ENCODE measurements around the gene PI4KA.
"Not testable (repeated sequence)": the region's sequence is repeated elsewhere in the genome, so short reads cannot be mapped to it uniquely, and the experiment has no call there.

The PI4KA gene

DNA sequence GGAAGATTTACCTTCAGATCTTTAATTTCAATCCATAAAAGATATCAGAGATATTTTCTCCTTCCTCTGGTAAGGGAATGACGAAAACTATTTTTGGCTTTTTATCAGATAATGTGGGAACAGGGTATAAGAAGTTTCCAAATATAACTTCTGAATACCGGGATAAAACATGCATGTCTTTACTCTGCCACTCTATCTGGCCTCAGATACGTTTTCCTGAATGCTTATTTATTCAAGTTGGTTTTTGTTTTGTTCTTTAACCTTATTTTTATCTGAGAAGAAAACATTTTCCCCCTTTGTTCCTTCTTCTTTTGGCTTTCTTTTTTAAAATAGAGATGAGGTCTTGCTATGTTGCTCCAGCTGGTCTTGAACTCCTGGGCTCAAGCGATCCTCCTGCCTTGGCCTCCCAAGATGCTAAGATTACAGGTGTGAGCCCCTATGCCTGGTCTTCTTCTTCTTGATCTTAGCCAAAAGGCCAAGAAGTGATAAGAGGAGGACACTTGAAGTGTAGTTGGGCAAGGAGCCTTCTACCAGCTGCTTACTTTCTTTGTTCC, 83.2 kb downstream of the PI4KA start:
- no peak for DNase-seq (ENCODE audit: low read depth)

DNA sequence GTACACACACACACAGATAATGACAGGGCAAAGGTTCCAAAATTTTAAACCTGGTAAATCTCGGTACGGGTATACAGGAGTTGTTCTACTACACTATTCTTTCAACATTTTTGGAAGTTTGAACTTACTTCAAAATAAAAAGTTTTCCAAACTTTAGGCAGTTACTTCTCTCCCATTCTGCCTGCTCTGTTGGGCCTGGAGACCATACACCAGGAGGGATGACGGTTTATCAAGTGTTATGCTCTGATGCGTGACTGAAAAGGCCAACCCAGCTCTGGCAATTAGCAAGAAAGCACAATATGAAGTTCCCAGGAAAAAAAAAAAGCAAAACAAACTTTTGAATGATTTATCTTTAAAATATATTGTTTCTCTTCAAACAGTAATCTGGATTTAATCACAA, 83.7 kb downstream of the PI4KA start:
- no peak for DNase-seq (ENCODE audit: low read depth)

DNA sequence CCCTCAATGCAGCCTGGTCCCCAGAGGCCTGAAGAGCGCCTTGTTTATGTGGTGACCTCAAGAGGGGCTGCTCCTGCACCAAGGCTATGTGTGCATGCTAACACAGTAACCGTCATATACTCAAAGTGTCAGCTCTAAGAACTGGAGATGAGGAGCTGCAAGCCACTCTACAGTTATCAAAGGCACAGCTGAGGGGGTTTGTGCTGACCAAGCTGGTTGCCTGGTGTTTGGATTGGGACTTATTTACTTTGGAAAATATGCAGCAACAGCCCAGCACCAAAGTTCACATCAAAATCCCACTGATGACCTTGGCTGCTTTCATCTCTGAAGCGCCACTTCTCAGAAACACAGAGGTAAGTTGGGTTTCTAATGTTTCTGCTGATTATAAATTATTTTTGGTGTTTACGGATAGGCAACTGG, 84.8 kb downstream of the PI4KA start, which contains the start of gene SERPIND1:
TSS of gene SERPIND1 (plus strand) at position 321 of the 420 bp plus-strand sequence. CDS start 5,200 bp downstream, outside the sequence.
- DNase-seq (ENCODE audit: low read depth), result no peak

DNA sequence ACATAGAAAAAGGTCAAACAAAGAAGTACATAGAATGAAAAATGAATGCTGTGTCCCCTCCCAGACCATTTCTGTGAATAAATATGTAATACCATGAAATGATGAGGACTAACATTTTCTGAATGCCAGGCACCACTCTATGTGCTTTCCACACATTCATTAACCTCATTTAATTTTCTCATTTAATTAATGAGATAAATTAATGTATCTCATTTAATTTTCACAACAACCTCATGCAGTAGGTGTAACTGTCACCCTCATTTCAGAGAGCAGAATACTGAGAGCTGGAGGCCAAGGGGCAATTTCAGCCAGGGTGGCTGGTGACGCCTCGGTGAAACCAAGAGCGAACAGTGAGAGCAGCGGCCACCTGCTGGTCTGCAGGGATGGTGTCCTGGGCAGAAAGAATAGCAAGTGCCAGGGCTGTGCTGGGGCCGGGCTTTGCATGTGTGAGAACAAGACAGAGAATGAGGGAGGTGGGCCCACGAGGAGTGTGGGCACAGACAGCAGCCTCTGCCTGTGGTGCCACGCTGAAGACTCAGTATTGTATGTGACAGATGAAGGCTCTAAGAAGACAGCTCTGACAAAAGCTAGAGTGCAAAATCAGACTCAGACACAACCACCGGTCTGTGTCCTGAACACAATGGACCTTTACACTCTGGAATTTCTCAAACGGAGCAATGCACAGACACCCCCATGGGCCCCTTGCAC, 86.5 kb downstream of the PI4KA start:
- no peak for DNase-seq (ENCODE audit: low read depth)

DNA sequence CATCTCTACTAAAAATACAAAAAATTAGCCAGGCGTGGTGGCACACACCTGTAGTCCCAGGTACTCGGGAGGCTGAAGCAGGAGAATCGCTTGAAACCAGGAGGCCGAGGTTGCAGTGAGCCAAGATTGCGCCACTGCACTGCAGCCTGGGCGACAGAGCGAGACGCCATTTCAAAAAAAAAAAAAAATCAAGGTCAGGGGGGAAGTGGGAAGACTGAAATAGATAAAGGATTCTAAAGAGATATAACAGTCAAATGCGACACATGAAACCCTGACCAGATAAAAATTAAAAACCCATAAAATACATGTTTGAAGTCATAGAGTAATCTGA, 89.2 kb downstream of the PI4KA start:
- not testable (repeated sequence) for DNase-seq (ENCODE audit: low read depth)

DNA sequence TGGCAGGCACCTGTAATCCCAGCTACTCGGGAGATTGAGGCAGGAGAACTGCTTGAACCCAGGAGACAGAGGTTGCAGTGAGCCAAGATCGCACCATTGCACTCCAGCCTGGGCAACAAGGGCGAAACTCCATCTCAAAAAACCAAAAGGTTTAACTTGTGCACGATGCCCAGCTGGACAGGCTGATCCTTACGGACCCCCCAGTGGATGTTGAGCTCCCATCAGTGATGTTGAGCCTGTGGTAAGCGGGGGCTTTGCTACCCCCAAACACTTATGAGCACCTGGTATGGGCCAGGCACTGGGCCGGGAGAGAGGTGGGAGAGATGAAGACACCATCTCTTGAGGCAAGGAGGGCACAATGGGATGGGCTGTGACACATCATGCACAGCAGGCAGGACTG, 92.1 kb downstream of the PI4KA start:
- no peak for DNase-seq (ENCODE audit: low read depth)

DNA sequence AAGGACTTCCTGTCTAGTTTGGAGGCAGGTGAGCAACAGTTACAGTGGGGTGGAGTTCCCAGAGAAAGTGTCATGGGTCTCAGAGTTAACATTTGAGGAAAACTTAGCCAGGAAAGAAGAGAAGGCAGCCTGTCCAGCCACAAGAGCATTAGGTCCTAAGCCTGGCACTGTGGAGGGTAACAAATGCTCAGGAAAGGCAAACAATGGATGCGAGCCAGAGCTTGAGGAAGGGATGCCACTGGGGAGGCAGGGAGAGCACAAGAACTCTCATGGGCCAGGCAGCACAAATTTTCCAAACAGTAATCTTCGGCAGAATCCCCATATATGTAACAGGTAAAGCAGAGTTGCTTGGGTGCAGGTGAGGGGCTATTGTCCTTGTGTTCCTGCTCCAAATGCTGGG, 92.7 kb downstream of the PI4KA start:
- no peak for DNase-seq (ENCODE audit: low read depth)

DNA sequence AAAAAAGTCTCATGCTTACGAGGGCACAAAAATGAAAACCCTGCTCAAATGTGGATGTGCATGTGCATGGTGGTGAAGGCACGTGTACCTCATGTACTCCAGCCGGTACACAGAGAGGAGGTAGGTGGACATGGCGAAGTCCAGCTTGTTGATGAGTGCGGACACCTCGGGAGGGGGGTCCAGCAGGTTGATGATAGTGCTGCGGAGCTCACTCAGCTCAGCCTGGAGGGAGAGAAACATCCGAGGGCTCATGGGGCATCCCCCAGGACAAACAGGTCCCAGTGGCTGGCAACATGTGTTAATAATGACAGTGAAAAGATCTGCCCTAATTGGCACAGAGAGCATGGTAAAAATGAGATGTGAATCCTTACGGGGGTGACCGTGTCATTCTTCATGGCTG, 93.9 kb downstream of the PI4KA start:
- DNase-seq (ENCODE audit: low read depth), result no peak

DNA sequence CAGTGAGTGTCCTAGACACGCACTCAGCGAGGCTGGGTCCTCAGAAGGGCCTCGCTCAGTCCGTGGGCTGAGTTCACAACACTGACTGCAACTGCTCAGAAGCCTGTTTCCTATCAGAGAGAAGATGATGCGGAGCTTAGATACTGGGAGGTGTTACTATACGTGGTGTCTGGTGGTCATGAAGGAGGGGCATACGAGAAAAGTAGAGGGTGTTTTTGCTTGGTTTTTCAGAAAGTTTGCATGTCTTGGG, 94.2 kb downstream of the PI4KA start:
- DNase-seq (ENCODE audit: low read depth), result no peak

DNA sequence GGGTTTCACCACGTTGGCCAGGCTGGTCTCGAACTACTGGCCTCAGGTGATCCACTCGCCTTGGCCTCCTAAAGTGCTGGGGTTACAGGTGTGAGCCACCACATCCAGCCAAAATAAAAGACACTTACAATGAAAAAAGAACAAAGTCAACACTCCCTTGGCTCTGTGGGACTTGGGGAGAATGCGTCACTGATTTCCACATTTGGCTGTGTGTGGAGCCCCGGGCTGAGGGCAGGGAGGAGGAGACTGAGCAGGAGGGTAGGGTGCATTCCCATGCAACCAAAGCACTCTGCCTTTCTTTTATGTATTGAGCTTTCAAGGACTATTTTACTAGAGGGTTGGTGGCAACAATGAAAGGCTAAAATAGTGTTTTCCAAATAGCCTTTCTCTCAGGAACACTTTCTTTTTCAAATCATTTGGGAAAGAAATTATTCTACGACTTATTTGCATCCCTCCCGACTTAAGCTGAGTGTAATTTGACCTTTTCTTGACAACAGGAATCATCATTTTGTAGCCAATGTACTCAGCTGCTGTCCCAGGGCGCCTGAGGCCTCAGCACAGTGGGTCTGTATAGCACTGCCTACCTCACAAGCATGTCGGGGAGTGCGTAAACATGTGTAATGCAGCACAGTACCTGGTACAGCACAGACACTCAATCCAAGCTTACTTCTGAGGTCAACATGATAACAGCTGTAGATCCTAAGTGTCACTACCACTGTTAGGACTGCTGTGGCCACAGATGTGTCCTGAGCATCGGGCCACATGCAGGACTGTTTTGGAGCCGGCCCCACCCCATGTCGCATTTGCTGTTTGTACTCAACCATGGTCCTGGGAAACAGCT, 94.8 kb downstream of the PI4KA start:
- no peak for DNase-seq (ENCODE audit: low read depth)

DNA sequence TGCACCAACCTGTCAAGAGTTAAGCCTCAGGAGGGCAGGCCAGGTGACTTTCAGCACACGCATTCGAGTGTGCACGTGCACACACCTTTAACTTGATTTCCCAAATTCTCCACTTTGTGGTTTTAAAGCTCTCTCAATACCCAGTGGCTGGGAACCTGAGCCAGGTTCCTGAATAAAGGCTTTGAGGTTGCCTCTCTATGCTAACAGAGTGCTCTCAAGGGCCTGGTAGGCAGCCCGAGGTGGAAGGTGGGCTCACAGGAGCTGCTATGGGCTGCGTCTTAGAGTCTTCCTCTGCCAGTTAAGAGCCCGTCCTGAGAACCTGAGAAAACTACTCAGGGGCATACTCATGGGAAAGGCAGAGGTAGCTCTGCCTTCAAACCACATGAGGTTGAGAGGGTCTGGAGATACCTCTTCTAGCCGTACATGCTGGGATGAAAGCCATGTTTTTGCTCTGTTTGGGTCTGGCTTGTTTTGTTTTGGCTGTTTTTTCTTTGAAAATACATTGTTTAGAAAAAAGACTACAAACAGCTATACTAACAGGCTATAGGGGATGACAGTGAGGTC, 96.3 kb downstream of the PI4KA start:
- no peak for DNase-seq (ENCODE audit: low read depth)

DNA sequence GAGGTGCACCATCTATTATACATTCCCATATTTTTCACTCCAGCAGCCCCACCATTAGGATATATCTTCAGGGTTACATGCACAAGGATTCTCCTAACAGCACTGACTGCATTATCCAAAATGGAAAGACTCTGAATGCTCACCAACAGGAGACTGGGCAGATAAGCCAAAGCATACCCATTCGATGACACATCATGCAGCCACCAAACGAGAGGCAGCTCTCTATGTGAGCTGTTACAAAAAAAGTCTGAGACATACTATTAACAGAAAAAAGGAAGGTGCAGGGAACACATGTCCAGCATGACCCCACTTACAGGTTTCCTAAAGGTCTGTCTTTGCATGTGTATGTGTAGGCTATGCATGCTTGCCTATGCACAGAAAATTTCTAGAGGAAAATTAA, 97.1 kb downstream of the PI4KA start:
- DNase-seq (ENCODE audit: low read depth), result no peak

DNA sequence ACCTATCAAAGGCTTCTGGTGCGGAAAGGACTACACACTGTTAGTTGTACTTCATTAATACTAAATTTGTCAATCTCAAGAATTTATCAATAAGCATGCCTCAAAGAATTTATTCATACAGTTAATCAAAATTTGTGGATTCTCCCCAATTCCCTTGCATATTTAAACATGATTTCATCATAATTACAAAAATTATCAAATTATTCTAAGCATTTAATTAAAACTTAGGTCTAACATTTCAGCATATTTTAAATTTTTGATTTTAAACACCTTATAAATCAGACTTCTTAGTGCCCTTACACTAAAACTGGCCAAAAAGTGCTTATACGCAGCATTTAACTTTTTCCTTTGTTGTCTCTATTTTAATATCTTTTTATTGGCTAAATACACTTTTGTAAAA, 98.5 kb downstream of the PI4KA start:
- DNase-seq (ENCODE audit: low read depth), result no peak

DNA sequence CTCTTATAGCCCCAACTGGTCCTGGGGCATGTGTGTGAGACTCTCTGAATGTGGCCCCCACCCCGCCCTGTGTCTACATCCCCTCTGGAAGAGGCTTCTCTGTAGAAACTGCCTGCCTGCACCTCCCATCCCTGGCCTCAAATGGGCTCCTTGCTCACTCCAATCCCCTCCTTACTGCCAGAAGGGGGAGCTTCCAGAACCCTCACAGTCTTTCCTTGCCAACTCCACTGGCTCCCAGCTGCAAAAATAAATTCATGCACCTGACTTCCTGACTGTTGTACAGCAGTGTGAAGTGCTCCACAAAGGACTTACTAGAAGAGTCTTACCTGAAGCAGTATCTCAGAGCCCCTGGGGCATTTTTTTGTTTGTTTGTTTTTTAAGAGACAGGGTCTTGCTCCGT, 99.9 kb downstream of the PI4KA start:
- DNase-seq (ENCODE audit: low read depth), result no peak

DNA sequence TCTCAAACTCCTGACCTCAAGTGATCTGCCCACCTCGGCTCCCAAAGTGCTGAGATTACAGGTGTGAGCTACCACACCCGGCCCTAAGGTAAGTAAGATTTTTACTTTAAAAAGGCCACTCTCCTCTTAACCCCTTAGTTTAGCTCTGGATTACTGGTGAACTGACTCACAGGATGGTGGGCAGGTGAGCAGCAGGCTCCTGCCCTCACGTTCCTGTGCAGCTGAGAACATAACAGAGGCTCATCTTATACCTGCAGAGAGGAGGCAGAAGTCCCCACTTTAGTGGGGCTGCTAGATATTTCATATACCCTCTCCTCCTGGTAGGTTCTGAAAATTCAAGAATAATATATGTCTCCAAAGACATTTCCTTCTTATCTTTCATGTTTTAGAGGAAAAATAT, 101.8 kb downstream of the PI4KA start:
- DNase-seq (ENCODE audit: low read depth), result no peak

DNA sequence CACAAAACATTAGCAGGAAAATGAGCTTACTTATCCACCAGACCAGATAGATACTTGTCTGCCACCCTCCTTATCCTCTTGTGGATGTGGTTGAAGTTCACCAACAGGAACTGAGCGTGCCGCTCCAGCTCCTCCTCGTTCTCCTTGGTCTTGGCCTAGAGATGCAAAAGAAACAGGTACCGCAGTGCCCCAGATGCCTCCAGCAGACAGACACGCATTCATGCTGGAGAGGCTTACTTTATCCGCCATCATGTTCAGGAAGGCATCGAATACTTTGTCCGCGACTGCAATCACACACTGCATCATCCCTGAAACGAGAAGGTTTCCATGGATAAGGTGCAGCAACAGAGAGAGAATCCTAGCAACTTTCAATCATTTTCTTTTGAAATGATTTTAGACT, 105.7 kb downstream of the PI4KA start:
- DNase-seq (ENCODE audit: low read depth), result no peak

DNA sequence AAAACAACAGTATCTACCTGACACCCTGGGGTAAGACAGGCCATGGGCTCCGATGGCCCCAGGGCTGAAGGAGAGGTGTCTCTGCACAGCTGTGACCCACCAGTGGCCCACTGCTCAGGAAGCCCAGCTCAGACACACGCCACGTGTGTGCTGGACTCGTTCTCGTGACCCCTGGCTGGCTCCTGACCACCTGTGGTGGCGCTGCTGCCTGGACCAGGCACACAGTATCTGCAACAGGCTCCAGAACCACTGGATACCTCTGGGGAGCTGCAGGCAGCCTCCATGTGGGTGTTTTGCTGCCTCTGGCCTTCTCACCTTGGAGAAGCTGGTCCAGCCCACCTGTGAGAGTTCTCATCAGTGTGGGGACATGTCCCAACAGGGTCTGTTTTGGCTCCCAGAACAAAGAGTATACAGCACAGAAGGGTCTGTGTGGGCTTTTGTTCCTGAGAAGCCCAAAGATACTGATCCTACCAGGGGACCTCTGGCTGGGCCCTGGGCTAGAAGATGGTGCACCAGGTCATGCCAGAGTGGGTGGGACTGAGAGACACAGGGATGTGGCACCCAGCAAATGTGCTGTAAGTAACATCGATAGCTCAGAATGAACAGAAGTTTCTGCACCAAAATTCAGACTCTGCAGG, 106.4 kb downstream of the PI4KA start:
- no peak for DNase-seq (ENCODE audit: low read depth)

DNA sequence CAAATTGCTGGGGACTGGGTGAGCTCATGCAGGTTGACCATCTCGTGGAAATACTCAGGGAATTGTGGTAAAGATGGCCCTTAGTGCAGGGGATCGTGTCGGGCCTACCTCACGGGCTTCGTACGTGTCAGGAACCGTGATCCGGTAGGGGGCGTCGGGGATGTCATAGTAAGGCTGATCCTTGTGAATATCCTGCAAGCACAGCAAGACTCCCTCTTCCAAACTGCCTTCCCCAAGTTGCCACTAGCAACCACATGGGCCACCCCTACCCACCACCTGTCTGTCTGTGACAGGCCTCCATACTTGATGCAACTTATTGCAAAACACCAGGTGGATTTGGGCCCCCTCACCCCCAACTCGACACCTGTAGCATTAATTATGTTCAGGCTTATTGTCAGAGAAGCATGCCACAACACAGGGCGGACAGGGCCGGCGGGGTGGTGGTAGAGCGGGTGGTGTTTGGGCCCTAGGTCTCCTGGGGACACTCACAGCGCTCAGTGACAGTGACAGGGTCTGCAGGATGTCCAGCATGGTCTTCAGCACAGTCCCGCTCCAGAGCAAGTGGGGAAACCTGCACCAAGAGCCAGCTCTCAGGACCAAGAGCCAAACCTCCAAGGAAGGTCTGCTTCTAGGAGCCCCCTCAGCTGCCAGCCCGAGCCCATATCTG, 107.3 kb downstream of the PI4KA start:
- DNase-seq (ENCODE audit: low read depth), result no peak

DNA sequence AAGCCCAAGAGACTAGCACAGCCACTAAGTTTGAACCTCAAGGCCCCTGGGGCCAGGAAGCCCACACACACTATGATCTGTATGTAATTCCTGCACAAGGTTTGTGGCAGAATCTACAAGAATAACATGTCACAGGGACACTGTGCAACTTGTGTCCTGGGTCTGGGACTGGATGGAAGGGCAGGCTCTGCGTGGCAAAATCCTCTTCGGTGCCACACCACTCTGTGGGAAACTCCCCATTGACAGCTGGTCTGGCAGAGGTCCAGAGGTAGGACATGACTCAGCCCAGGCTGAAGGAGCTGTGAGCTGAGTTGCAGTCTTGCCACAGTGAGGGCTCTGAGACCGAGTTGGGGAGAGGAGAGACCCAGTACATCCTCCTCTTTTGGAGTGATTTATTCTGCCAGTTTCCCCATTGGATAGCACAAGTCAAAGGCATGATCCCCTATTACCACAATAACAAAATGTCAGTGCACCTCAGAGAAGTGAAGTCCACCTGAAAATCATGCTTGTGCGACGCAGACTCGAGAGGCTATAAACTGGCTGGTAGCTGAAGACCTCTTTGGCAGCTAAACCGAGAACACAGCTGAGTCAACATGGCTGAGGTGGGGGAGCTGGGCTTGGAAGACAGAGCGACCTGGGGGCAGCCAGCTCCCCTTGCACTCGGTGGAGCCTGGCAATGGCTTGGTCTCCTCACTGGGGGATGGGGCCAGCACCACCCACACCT, 108.0 kb downstream of the PI4KA start:
- DNase-seq (ENCODE audit: low read depth), result no peak

DNA sequence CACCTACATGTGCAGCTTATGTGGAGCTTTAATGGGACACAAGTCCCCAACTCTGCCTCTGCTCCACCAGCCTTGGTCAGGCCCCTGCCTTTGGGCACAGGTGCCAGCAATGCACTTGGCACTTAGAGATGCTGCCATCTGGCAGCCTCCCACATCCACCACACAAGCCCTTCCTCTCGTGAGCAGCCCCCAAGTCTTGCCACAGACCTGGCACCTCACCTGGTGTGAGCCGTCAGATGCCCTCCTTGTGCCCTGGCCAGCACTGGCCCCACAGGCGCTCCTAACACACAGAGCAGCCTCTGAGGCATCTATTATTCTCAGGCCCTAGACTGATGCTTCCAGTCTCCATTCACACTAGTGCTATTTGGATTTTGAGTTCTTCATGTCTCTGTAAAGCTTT, 109.2 kb downstream of the PI4KA start:
- DNase-seq (ENCODE audit: low read depth), result no peak

DNA sequence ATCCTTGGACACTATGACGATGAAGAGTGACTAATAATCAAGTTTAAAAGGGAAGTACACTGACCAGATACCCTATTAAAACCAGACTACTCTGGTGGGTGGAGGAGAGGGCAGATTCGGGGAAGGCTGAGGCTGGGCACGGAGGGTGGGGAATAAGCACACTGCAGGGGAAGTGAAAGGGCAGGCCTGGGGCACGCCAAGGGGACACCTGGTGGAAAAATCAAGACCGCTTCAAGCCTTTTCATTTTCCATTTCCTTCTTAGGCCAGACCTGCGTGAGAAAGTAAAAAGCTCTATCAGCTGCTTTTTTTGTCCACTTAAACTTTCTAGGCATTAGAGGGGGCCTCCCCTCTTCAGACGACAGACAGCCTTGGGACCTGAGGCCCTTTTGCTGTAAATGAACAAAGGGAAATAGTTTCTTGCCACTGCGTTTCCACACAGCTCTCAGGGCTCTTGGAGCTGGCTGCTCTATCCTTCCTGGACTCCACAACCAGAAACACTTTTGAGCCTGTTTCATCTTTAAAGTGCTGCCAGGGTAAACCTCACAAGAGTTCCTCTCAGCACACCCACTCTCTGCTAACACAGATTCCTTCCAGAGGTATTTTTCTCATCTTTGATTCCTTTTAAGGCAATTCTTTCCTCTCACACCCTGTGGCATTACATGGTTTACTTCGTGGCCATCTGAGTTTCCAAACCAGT, 109.7 kb downstream of the PI4KA start:
- DNase-seq (ENCODE audit: low read depth), result no peak

All from stimulated activated CD4-positive, alpha-beta T cell treated with anti-CD3 and anti-CD28 coated beads, Interleukin-2, amount 100 ng/mL, for 4 hours (primary cell).